Osteoblast (primary cell): ENCODE results near the gene RBM3. TPM values are rescaled to one million over a fixed set of nuclear protein-coding genes. Genes with fewer than 3 reads are reported as not detected.

Experiments used
- DNase-seq: peaks from one replicate; pipeline ENCODE4 v3.0.0; 2011; ENCODE audit warnings: low spot score, mixed read lengths; ENCODE audit not compliant: insufficient read length; ENCODE audit errors: missing footprints
- H2AFZ ChIP-seq: 2 replicates; pipeline ENCODE4 v1.6.0; 2011; ENCODE audit warnings: mild to moderate bottlenecking, low read length
- H3K27ac ChIP-seq: 2 replicates; pipeline ENCODE4 v1.5.1; 2011; ENCODE audit warnings: mild to moderate bottlenecking, low read depth, low read length, moderate library complexity
- H3K27me3 ChIP-seq: 2 replicates; pipeline ENCODE4 v1.6.0; 2012; ENCODE audit warnings: mild to moderate bottlenecking, control low read depth, inconsistent platforms, low read length, moderate library complexity; ENCODE audit not compliant: insufficient read depth
- H3K36me3 ChIP-seq: 2 replicates; pipeline ENCODE4 v1.5.1; 2011; ENCODE audit warnings: mild to moderate bottlenecking, low read length, control low read depth, moderate library complexity; ENCODE audit not compliant: insufficient read depth
- H3K4me1 ChIP-seq: 2 replicates; pipeline ENCODE4 v1.5.1; 2011; ENCODE audit warnings: mild to moderate bottlenecking, low read length, control low read depth, moderate library complexity; ENCODE audit not compliant: insufficient read depth
- H3K4me2 ChIP-seq: 2 replicates; pipeline ENCODE4 v1.6.0; 2011; ENCODE audit warnings: mild to moderate bottlenecking, low read length; ENCODE audit not compliant: insufficient read depth
- H3K4me3 ChIP-seq: fragments of 200-600 bp; sonication (generic); 3 replicates; pipeline ENCODE4 v1.5.1; 2012; ENCODE audit warnings: mild to moderate bottlenecking, low read length, inconsistent platforms; ENCODE audit not compliant: insufficient read depth
- H3K79me2 ChIP-seq: 2 replicates; pipeline ENCODE4 v1.6.0; 2012; ENCODE audit warnings: mild to moderate bottlenecking, low read length, control low read depth, inconsistent platforms; ENCODE audit not compliant: insufficient read depth
- H3K9me3 ChIP-seq: 2 replicates; pipeline ENCODE4 v1.5.1; 2011; ENCODE audit warnings: low read depth, low read length, control low read depth
- H4K20me1 ChIP-seq: 2 replicates; pipeline ENCODE4 v1.6.0; 2012; ENCODE audit warnings: mild to moderate bottlenecking, low read length, control low read depth; ENCODE audit not compliant: insufficient read depth
- total RNA-seq: library from RNA; depleted of rRNA; stranded (reverse); fragments of >200 nt; gene quantifications from 2 replicates; pipeline ENCODE4 v1.2.3, GENCODE V29; 2012
- TF ChIP-seq, protein P1 (sequence below): IDR thresholded peaks from 2 replicates; pipeline ENCODE4 v1.5.1; 2011; ENCODE audit warnings: mild to moderate bottlenecking, low read depth, low read length, moderate library complexity; ENCODE audit errors: extremely low read depth

RBM3 gene
- total RNA-seq, 1 donor: 441 TPM

DNA sequence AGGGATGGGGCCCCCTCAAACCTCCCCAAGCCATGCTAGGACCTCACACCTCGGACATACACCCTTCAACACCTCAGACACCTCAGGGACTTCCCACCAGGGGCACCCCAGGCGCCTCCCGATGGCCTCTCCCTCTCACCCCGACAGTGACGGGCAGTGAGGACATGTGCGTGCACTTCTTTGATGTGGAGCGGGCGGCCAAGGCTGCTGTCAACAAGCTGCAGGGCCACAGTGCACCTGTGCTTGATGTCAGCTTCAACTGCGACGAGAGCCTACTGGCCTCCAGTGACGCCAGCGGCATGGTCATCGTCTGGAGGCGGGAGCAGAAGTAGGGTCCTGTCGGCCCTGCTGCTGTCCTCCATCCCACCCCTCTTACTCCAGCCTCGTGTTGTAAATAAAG, 30.4 kb downstream of the RBM3 start:
- H3K79me2 ChIP-seq: no peaks in the 10 kb centered on the region
- H3K4me2 ChIP-seq: no peak overlapping the region
- H3K4me3 ChIP-seq: no peak overlapping the region
- H4K20me1 ChIP-seq: no peaks in the 10 kb centered on the region
- H3K27me3 ChIP-seq: no peaks in the 10 kb centered on the region
- no peak overlapping the region for H2AFZ ChIP-seq
- H3K4me1 ChIP-seq: no peaks in the 10 kb centered on the region
- no peak for DNase-seq
- TF ChIP-seq, protein P1, sequence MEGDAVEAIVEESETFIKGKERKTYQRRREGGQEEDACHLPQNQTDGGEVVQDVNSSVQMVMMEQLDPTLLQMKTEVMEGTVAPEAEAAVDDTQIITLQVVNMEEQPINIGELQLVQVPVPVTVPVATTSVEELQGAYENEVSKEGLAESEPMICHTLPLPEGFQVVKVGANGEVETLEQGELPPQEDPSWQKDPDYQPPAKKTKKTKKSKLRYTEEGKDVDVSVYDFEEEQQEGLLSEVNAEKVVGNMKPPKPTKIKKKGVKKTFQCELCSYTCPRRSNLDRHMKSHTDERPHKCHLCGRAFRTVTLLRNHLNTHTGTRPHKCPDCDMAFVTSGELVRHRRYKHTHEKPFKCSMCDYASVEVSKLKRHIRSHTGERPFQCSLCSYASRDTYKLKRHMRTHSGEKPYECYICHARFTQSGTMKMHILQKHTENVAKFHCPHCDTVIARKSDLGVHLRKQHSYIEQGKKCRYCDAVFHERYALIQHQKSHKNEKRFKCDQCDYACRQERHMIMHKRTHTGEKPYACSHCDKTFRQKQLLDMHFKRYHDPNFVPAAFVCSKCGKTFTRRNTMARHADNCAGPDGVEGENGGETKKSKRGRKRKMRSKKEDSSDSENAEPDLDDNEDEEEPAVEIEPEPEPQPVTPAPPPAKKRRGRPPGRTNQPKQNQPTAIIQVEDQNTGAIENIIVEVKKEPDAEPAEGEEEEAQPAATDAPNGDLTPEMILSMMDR: no peak
- no peaks in the 10 kb centered on the region for H3K9me3 ChIP-seq
- H3K27ac ChIP-seq: no peak overlapping the region
- H3K36me3 ChIP-seq: peaks cover 17% of the 10 kb centered on the region

DNA sequence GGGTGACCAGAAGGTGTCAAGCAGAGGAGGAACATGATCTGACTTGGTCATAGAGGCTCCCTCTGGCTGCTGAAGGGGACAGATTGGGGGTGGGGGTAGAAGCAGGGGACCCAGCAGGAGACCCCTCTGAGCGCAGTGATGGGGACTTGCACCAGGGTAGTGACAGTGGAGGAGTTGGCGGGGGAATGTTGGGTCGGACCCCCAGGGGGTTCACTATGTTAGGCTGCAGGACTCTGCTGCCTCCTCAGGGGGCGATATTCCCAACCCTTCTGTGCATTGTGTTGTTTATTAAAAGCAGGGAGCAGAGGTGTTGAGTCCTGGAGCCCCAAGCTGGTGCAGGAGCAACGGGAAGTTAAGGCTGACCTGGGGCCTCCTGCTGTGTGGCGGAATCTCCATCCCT, 31.8 kb downstream of the RBM3 start:
- TF ChIP-seq, protein P1: no peak
- Histone ChIP-seq H3K79me2 (no peaks in the 10 kb centered on the region), H3K4me3 (no peak overlapping the region), H3K4me1 (no peaks in the 10 kb centered on the region), H3K9me3 (no peaks in the 10 kb centered on the region), H3K36me3 (peaks cover 9% of the 10 kb centered on the region), H3K4me2 (no peak overlapping the region), H2AFZ (no peak overlapping the region), H4K20me1 (no peaks in the 10 kb centered on the region), H3K27ac (no peak overlapping the region), H3K27me3 (no peaks in the 10 kb centered on the region)
- DNase-seq: no peak

DNA sequence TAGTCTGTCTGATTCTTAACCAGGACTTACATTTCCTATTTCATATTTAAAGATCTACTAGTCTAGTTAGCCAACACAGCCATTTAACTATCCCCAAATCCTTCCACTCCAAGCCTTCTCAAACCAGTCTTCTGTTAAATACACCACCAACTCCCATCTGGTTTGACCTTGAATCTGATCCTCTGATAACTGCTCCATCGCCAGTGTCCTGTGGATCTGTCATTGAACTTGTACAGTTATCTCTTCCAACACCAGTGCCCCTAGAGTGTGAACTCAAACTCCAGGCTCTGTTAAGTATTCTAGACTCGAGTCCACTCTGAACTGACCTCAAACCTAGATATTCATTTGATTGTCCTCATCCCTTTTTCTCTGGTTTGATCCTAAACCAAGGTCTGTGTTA, 37.4 kb downstream of the RBM3 start:
- H4K20me1 ChIP-seq: no peaks in the 10 kb centered on the region
- H2AFZ ChIP-seq: no peak overlapping the region
- TF ChIP-seq, protein P1: no peak
- no peak overlapping the region for H3K4me2 ChIP-seq
- H3K36me3 ChIP-seq: no peaks in the 10 kb centered on the region
- no peak overlapping the region for H3K4me3 ChIP-seq
- no peaks in the 10 kb centered on the region for H3K27me3 ChIP-seq
- no peak overlapping the region for H3K27ac ChIP-seq
- no peaks in the 10 kb centered on the region for H3K79me2 ChIP-seq
- H3K9me3 ChIP-seq: no peaks in the 10 kb centered on the region
- no peak for DNase-seq
- H3K4me1 ChIP-seq: peaks cover 4% of the 10 kb centered on the region

DNA sequence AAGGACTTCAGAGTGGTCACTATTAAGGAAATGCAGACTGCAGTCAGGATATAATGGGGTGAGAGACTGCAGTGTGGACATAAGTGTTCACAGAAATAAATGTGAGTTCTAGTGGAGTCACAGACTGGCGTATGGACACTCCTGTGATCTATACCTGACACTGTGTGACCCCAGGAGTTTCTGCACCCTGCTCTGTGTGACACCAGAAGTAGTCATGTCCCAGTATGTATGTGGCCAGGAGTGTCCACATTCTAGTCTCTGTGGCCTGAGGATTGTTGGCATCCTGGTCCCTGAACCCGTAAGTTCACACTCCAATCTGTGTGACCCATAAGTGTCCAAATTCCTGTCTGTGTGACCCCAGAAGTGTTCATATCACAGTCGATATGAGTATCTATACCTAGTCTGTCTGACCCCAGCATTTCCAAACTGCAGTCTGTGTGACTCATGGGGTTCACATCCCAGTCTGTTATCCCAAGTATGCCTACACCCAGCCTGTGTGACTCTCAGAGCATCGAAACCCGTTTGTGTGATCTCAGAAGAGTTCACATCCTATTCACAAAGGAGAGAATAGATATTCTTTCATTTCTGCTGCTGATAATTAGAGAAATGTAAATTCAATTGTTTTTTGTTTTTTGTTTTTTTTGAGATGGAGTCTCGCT, 39.3 kb downstream of the RBM3 start:
- TF ChIP-seq, protein P1: no peak
- peak; percentile 86 for DNase-seq
- peaks cover 9% of the 10 kb centered on the region for H3K4me1 ChIP-seq
- no peak overlapping the region for H3K4me3 ChIP-seq
- no peaks in the 10 kb centered on the region for H3K36me3 ChIP-seq
- H2AFZ ChIP-seq: no peak overlapping the region
- H3K27ac ChIP-seq: no peak overlapping the region
- no peaks in the 10 kb centered on the region for H3K27me3 ChIP-seq
- H3K79me2 ChIP-seq: no peaks in the 10 kb centered on the region
- H3K4me2 ChIP-seq: no peak overlapping the region
- no peaks in the 10 kb centered on the region for H3K9me3 ChIP-seq
- no peaks in the 10 kb centered on the region for H4K20me1 ChIP-seq
